Small intestine (tissue), 7 donors: ENCODE measurements around the gene MPDZ. TPM values are rescaled to one million over a fixed set of nuclear protein-coding genes. Genes with fewer than 3 reads are reported as not detected.

Experiments used
- DNase-seq, 2 donors: peaks; one replicate each; pipeline versions ENCODE4 v3.0.0 to v3.0.0-alpha.2; 2013
- FAIRE-seq: peaks from 2 replicates; lab custom pipeline; 2012; peaks lifted over from hg19 to GRCh38; lab: Jason Lieb, UNC
- H3K27ac ChIP-seq, 3 donors: one replicate each; pipeline ENCODE4 v1.5.1; 2013; ENCODE audit warnings: low read length in 2 of 3, mild to moderate bottlenecking in 2 of 3, control low read depth in 1 of 3, inconsistent platforms in 1 of 3, low read depth in 1 of 3, moderate library complexity in 1 of 3
- H3K27me3 ChIP-seq, 3 donors: one replicate each; pipeline ENCODE4 v1.6.1; 2013; ENCODE audit warnings: low read length in 3 of 3, inconsistent platforms in 1 of 3; ENCODE audit not compliant: control insufficient read depth in 3 of 3, insufficient read depth in 3 of 3
- H3K36me3 ChIP-seq, 3 donors: one replicate each; pipeline ENCODE4 v1.6.1; 2013; ENCODE audit warnings: low read length in 3 of 3, inconsistent platforms in 1 of 3, low read depth in 1 of 3, mild to moderate bottlenecking in 1 of 3, moderate library complexity in 1 of 3; ENCODE audit not compliant: control insufficient read depth in 3 of 3, insufficient read depth in 2 of 3
- H3K4me1 ChIP-seq, 3 donors: one replicate each; pipeline ENCODE4 v1.6.1; 2013; ENCODE audit warnings: low read length in 2 of 3, inconsistent platforms in 1 of 3, low read depth in 1 of 3, mild to moderate bottlenecking in 1 of 3, moderate library complexity in 1 of 3; ENCODE audit not compliant: control insufficient read depth in 3 of 3, insufficient read depth in 2 of 3
- H3K4me3 ChIP-seq, 3 donors: one replicate each; pipeline ENCODE4 v1.5.1; 2013; ENCODE audit warnings: low read length in 3 of 3, control low read depth in 1 of 3, inconsistent platforms in 1 of 3, low read depth in 1 of 3, mild to moderate bottlenecking in 1 of 3, moderate library complexity in 1 of 3
- H3K9me3 ChIP-seq, 2 donors: one replicate each; pipeline ENCODE4 v1.6.1; 2013; ENCODE audit warnings: low read depth in 1 of 2, low read length in 1 of 2; ENCODE audit not compliant: control insufficient read depth in 2 of 2, insufficient read depth in 1 of 2
- WGBS, 3 donors: extraction: QIAGEN DNeasy Blood & Tissue Kit; methylation state at CpG; one replicate each; pipeline ENCODE4 v1.1.7; 2013; 5-methylcytosine and 5-hydroxymethylcytosine counted together
- polyA plus RNA-seq, 4 donors: library from polyadenylated mRNA; stranded (reverse) in 3 of 4; unstranded in 1 of 4; fragments of 200-250 nt in 3 of 4; fragments of 120-200 nt in 1 of 4; gene quantifications; one replicate each; pipeline versions ENCODE4 v1.2.1 to v1.2.3, GENCODE V29; 2013
- donor health status: healthy with polysubstance abuse.
- donor health status: control.
- donor health status: control.
- donor health status: Bipolar disorder and iron deficiency.
- donor health status: healthy.

MPDZ gene
- polyA plus RNA-seq, 4 donors, result 0.67 to 27.4 (median 5.9) TPM

- Histone ChIP-seq H3K36me3 (peaks cover 0 to 5% (median 0%) of the 10 kb centered on the region in 3 donors), H3K4me3 (no peak overlapping the region), H3K27ac (no peak overlapping the region), H3K27me3 (no peaks in the 10 kb centered on the region), H3K4me1 (no peaks in the 10 kb centered on the region), H3K9me3 (no peaks in the 10 kb centered on the region)
- DNase-seq (no peak), FAIRE-seq (no peak)
- 73 to 78% (median 76%) methylated on average over 4 of the region's 4 CpGs for WGBS, 3 donors
These were observed 89.5 kb downstream of the MPDZ start for GRCh38 chr9:13190040-13190439.

DNA sequence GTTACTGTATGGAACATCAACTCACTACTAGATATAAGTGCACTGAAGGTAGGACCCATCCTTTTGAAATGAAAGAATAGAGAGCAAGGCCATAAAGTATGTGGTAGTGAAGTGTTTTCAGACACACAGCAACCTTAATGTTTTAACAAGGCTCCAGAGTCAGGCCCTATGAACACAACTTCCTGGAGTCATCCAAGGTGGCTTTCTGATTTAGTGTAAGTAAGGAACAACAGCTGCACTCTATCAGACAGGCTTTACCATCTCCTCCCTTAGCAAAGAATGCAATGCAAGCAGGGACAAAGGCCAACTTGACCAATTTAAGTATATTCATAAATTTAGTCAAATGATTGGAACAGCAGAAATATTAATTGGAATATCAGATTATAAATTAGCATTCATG is 90.1 kb downstream of the MPDZ start:
- Histone ChIP-seq H3K36me3 (peaks cover 0 to 3% (median 0%) of the 10 kb centered on the region in 3 donors), H3K4me3 (no peak overlapping the region), H3K27me3 (no peaks in the 10 kb centered on the region), H3K9me3 (no peaks in the 10 kb centered on the region), H3K4me1 (no peaks in the 10 kb centered on the region), H3K27ac (no peak overlapping the region)
- FAIRE-seq (no peak), DNase-seq (peak in 1 of 2 donors; percentile 33)

- no peak for FAIRE-seq
- H3K4me3 ChIP-seq, result no peak overlapping the region
- WGBS, 3 donors, result 50 to 77% (median 67%) methylated on average over 5 of the region's 5 CpGs
These were observed 92.7 kb downstream of the MPDZ start for GRCh38 chr9:13186774-13187173.

DNA sequence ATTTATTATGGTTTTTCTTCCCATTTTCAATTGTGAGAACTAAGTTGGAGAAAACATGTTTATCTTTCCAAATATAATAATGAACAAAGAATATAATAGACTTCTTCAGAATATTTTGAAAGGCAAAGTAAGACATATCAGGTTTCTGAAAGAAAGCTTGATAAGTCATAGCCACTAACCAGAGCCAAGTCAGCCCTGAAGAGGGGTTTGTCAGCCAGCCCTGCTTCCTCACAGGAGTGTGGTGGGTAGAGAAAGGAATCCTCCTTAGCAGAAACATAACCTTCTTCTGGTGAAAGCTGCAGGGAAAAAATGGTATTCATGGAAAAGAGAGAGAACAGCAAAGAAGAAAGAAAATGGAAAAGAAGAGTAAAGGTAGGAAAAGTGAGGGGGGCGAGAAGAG is 93.4 kb downstream of the MPDZ start:
- peaks cover 0 to 3% (median 0%) of the 10 kb centered on the region in 3 donors for H3K36me3 ChIP-seq
- H3K4me3 ChIP-seq, result no peak overlapping the region
- no peaks in the 10 kb centered on the region for H3K4me1 ChIP-seq
- no peak overlapping the region for H3K27ac ChIP-seq
- FAIRE-seq (no peak), DNase-seq (no peak)
- WGBS, 3 donors, result 60 to 96% (median 74%) methylated on average over 1 of the region's 1 CpG
- H3K27me3 ChIP-seq, result no peaks in the 10 kb centered on the region
- no peaks in the 10 kb centered on the region for H3K9me3 ChIP-seq

More at GRCh38 chr9:13186774-13187173, 92.7 kb downstream of the MPDZ start:
- no peaks in the 10 kb centered on the region for H3K9me3 ChIP-seq
- H3K4me1 ChIP-seq, result no peaks in the 10 kb centered on the region
- DNase-seq, result peak in 1 of 2 donors; percentile 3
- H3K36me3 ChIP-seq, result peaks cover 0 to 3% (median 0%) of the 10 kb centered on the region in 3 donors
- H3K27ac ChIP-seq, result no peak overlapping the region
- no peaks in the 10 kb centered on the region for H3K27me3 ChIP-seq

DNA sequence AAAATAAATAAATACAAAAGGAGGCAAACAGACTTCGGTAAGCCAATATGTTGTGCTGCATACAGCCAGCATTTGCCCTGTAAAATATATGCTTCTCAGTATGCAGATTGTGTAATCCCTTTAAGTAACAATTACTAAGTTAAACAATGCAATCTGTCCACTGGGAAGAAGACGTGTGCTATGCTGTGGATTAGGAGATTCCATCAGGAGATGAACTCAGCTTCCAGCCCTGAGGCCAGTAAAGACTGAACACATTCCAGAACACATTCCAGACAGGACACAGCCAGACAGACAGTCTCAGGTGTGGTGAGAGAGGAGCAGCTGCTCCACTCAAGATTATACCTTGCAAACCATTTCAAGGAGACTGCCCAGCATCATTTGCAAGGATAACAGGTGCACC is 97.8 kb downstream of the MPDZ start:
- H3K4me3 ChIP-seq, result no peak overlapping the region
- no peaks in the 10 kb centered on the region for H3K27me3 ChIP-seq
- WGBS, 3 donors, result 44 to 62% (median 58%) methylated on average over 2 of the region's 2 CpGs
- no peaks in the 10 kb centered on the region for H3K9me3 ChIP-seq
- DNase-seq, result no peak
- no peaks in the 10 kb centered on the region for H3K36me3 ChIP-seq
- H3K4me1 ChIP-seq, result no peaks in the 10 kb centered on the region
- FAIRE-seq, result no peak
- no peak overlapping the region for H3K27ac ChIP-seq

DNA sequence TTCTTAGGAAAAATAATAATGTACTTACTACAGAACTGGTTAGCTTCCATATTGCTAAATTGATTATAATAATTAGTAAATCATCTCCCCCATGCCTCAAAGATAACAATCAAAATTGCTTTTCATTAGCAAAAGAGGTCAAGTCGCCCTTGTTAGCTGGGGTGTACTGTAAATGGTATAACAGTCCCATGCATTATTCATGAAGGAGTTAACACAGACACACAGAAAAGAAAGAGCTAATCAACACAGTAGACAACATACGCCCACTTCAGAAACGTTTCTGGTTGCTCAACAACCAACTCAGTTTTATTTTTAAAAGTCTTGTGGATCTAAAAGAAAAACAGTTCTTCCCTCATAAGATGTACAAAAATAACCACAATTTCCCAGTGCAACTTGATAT is 100.2 kb downstream of the MPDZ start:
- DNase-seq, result no peak
- no peak overlapping the region for H3K27ac ChIP-seq
- peaks cover 0 to 3% (median 0%) of the 10 kb centered on the region in 3 donors for H3K4me1 ChIP-seq
- H3K9me3 ChIP-seq, result no peaks in the 10 kb centered on the region
- H3K36me3 ChIP-seq, result no peaks in the 10 kb centered on the region
- no peak for FAIRE-seq
- no peak overlapping the region for H3K4me3 ChIP-seq
- no peaks in the 10 kb centered on the region for H3K27me3 ChIP-seq
- WGBS, 3 donors, result 56 to 62% (median 56%) methylated on average over 3 of the region's 3 CpGs

- H3K9me3 ChIP-seq, result no peaks in the 10 kb centered on the region
- H3K36me3 ChIP-seq, result no peaks in the 10 kb centered on the region
- H3K4me3 ChIP-seq, result peak overlapping the region in 1 of 3 donors; percentile 37
- H3K27ac ChIP-seq, result peak overlapping the region in 1 of 3 donors; percentile 86
- WGBS, 3 donors, result 19 to 75% (median 31%) methylated on average over 2 of the region's 2 CpGs
- FAIRE-seq (no peak), DNase-seq (peak; percentile 61 to 95)
- peaks cover 0 to 4% (median 0%) of the 10 kb centered on the region in 3 donors for H3K4me1 ChIP-seq
- H3K27me3 ChIP-seq, result no peaks in the 10 kb centered on the region
These were observed 103.8 kb downstream of the MPDZ start for GRCh38 chr9:13175732-13176131.

DNA sequence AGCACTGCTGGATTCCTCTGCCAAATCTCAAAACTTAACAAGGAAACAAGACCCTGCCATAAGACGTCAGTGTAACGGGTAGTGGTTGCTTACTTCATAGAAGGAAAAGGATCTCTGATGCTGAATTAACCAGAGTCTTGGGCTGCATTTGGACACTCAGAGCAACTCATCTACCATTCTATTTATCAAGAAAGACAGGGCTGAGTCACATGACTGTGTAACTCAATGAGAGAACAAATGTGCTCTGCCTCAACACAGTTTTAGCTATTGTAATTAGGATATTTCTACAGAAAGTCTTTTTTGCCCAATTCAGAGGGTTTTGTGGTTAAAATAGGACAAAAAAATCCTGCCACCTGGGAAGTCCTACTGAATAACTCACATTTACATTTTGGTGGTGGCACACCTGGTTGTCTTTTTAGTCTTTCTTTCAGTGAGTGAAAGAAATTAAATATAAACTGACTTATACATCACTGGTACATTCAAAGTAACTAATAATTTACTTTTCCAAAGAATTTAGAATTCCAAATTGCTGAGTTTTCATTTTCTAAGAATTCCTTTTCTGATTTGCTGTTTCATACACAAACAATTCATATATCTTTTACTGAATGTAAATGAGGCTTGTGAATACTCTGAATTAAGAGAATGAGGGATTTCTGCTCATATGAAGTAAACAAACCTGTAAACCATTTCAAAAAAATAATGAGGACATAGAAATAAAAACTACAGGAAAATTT is 104.4 kb downstream of the MPDZ start:
- Histone ChIP-seq H3K27me3 (no peaks in the 10 kb centered on the region), H3K27ac (peak overlapping the region in 1 of 3 donors; percentile 86), H3K4me3 (peak overlapping the region in 1 of 3 donors; percentile 37), H3K4me1 (peaks cover 0 to 5% (median 0%) of the 10 kb centered on the region in 3 donors), H3K9me3 (no peaks in the 10 kb centered on the region), H3K36me3 (no peaks in the 10 kb centered on the region)
- FAIRE-seq (no peak), DNase-seq (peak in 1 of 2 donors; percentile 24)
- 92 to 96% (median 95%) methylated on average over 2 of the region's 2 CpGs for WGBS, 3 donors
